Measurements from ENCODE around the gene PIAS4. TPM values are rescaled to one million over a fixed set of nuclear protein-coding genes. Genes with fewer than 3 reads are reported as not detected.
"Not testable (repeated sequence)": the region's sequence is repeated elsewhere in the genome, so short reads cannot be mapped to it uniquely, and the experiment has no call there.

Gene PIAS4
- total and polyA plus RNA-seq, 2 donors (not counting 3 experiments of a cell fraction or from before 2014, with no cell fraction given): 26.2 to 46.2 TPM

- FAIRE-seq; H2AFZ ChIP-seq (ENCODE audit: low read depth, low read length); H3K9me1 ChIP-seq (replicated peaks; ENCODE audit: control insufficient read depth, extremely low read depth, insufficient read depth, low read length); H3K4me3 ChIP-seq (replicated peaks in 1 of 3; ENCODE audit: insufficient read depth in 1 of 3, low read depth in 1 of 3, low read length in 3 of 3); BruUV-seq (replicated peaks); POLR2A ChIA-PET; H4K20me1 ChIP-seq (replicated peaks; ENCODE audit: control insufficient read depth, extremely low read depth, insufficient read depth, low read length); H3K9ac ChIP-seq (replicated peaks; ENCODE audit: extremely low read depth, insufficient read depth, low read length); H3K9me3 ChIP-seq (replicated peaks; ENCODE audit: control insufficient read depth, insufficient read depth, low read length); H3K4me1 ChIP-seq (ENCODE audit: control insufficient read depth, extremely low read depth, insufficient read depth, low read length); H3K79me2 ChIP-seq (ENCODE audit: control insufficient read depth, insufficient read depth, low read length); dilution Hi-C loops (cut with MboI; ENCODE audit: extremely low pct_ligation_motif_present, low sequenced_read_pairs); H3K27ac ChIP-seq (ENCODE audit: insufficient read depth, low read depth, low read length); intact Hi-C loops (cut with micrococcal nuclease); H3K27me3 ChIP-seq (ENCODE audit: control insufficient read depth in 2 of 2, insufficient read depth in 2 of 2, low read length in 2 of 2); DNase-seq (ENCODE audit: low read depth, low spot score); H3K4me2 ChIP-seq (ENCODE audit: insufficient read depth, low read length); H3K36me3 ChIP-seq (ENCODE audit: control insufficient read depth in 2 of 2, extremely low read depth in 1 of 2, insufficient read depth in 2 of 2, low read length in 2 of 2): not testable (repeated sequence)
- CTCF ChIA-PET: interaction anchor here (2.0 to 2.9 kb wide), 2 partner anchors 13 to 139 kb away, joined by 10 to 13 read pairs; no protein-coding TSS in a partner anchor
Measured at GRCh38 chr19:4000798-4001197, 6.7 kb upstream of the PIAS4 start.

- Histone ChIP-seq H3K4me1 (ENCODE audit: control insufficient read depth, extremely low read depth, insufficient read depth, low read length) (peaks cover 13% of the 10 kb centered on the region), H3K79me2 (ENCODE audit: control insufficient read depth, insufficient read depth, low read length) (peaks cover 26% of the 10 kb centered on the region)
- H3K9me3 ChIP-seq (replicated peaks; ENCODE audit: control insufficient read depth, insufficient read depth, low read length); FAIRE-seq; H3K9me1 ChIP-seq (replicated peaks; ENCODE audit: control insufficient read depth, extremely low read depth, insufficient read depth, low read length); H3K9ac ChIP-seq (replicated peaks; ENCODE audit: extremely low read depth, insufficient read depth, low read length); H2AFZ ChIP-seq (ENCODE audit: low read depth, low read length); BruUV-seq (replicated peaks); H3K27ac ChIP-seq (ENCODE audit: insufficient read depth, low read depth, low read length); dilution Hi-C loops (cut with MboI; ENCODE audit: extremely low pct_ligation_motif_present, low sequenced_read_pairs); H3K4me3 ChIP-seq (replicated peaks in 1 of 3; ENCODE audit: insufficient read depth in 1 of 3, low read depth in 1 of 3, low read length in 3 of 3); DNase-seq (ENCODE audit: low read depth, low spot score); H3K27me3 ChIP-seq (ENCODE audit: control insufficient read depth in 2 of 2, insufficient read depth in 2 of 2, low read length in 2 of 2); H3K4me2 ChIP-seq (ENCODE audit: insufficient read depth, low read length); H4K20me1 ChIP-seq (replicated peaks; ENCODE audit: control insufficient read depth, extremely low read depth, insufficient read depth, low read length); H3K36me3 ChIP-seq (ENCODE audit: control insufficient read depth in 2 of 2, extremely low read depth in 1 of 2, insufficient read depth in 2 of 2, low read length in 2 of 2): not testable (repeated sequence)
- ChIA-PET POLR2A (interaction anchor here (0.7 kb wide), 1 partner anchor 116 kb away, joined by 3 read pairs; no protein-coding TSS in a partner anchor), CTCF (interaction anchor here (0.8 to 1.6 kb wide), 2 partner anchors 8 to 18 kb away, joined by 3 to 4 read pairs; no protein-coding TSS in a partner anchor)
- intact Hi-C loops (cut with micrococcal nuclease): loop anchor here (5.0 kb wide), 1 partner anchor 57 kb away; no protein-coding TSS in a partner anchor
Measured at GRCh38 chr19:4005436-4005835, 2.1 kb upstream of the PIAS4 start.
